DOHH2 (cell line): ENCODE data around the gene SLC37A1.

Experiments
- H3F3A ChIP-seq: fragments of 200-600 bp; sonication (generic), shearing (Covaris generic); 2 replicates; pipeline ENCODE4 v1.6.0; 2016; ENCODE audit warnings: antibody characterized with exemption, mild to moderate bottlenecking; ENCODE audit not compliant: control insufficient read depth, insufficient read depth
- H3K27ac ChIP-seq: fragments of 200-600 bp; sonication (generic); 2 replicates; pipeline ENCODE4 v1.5.1; 2014; ENCODE audit warnings: low read depth, mild to moderate bottlenecking, low read length, moderate library complexity
- H3K27me3 ChIP-seq: fragments of 200-600 bp; sonication (generic); 2 replicates; pipeline ENCODE4 v1.6.1; 2014; ENCODE audit warnings: mild to moderate bottlenecking, low read length, mixed read lengths; ENCODE audit not compliant: control insufficient read depth
- H3K36me3 ChIP-seq: fragments of 200-600 bp; sonication (generic); 2 replicates; pipeline ENCODE4 v1.6.1; 2014; ENCODE audit warnings: mild to moderate bottlenecking, low read length, moderate library complexity, mixed read lengths; ENCODE audit not compliant: control insufficient read depth
- H3K4me1 ChIP-seq: fragments of 200-600 bp; sonication (generic); 2 replicates; pipeline ENCODE4 v1.6.1; 2014; ENCODE audit warnings: mild to moderate bottlenecking, low read length, mixed read lengths; ENCODE audit not compliant: control insufficient read depth
- H3K4me2 ChIP-seq: fragments of 200-600 bp; sonication (generic); 2 replicates; pipeline ENCODE4 v1.6.0; 2014; ENCODE audit warnings: mild to moderate bottlenecking, low read length, moderate library complexity
- H3K4me3 ChIP-seq: fragments of 200-600 bp; sonication (generic); 2 replicates; pipeline ENCODE4 v1.5.1; 2014; ENCODE audit warnings: mild to moderate bottlenecking, low read length, mixed read lengths
- H3K79me2 ChIP-seq: fragments of 200-600 bp; sonication (generic); 2 replicates; pipeline ENCODE4 v1.6.1; 2014; ENCODE audit warnings: mild to moderate bottlenecking, low read length, mixed read lengths; ENCODE audit not compliant: control insufficient read depth
- H3K9me2 ChIP-seq: fragments of 200-600 bp; sonication (generic); replicated peaks from 2 replicates; pipeline ENCODE4 v1.6.1; 2014; ENCODE audit warnings: mild to moderate bottlenecking, low read length, mixed read lengths; ENCODE audit not compliant: control insufficient read depth
- H3K9me3 ChIP-seq: fragments of 200-600 bp; sonication (generic); 2 replicates; pipeline ENCODE4 v1.6.1; 2014; ENCODE audit warnings: antibody characterized with exemption, low read length, mixed read lengths; ENCODE audit not compliant: control insufficient read depth, insufficient read depth
- H4K20me1 ChIP-seq: fragments of 200-600 bp; sonication (generic); 2 replicates; pipeline ENCODE4 v1.6.0; 2014; ENCODE audit warnings: low read depth, mild to moderate bottlenecking, antibody characterized with exemption, low read length, moderate library complexity; ENCODE audit not compliant: control insufficient read depth, insufficient read depth
- CTCF ChIP-seq: fragments of 200-600 bp; sonication (generic); IDR thresholded peaks from one replicate; pipeline ENCODE4 v1.5.1; 2014; ENCODE audit warnings: antibody characterized with exemption, mild to moderate bottlenecking, low read depth, low read length; ENCODE audit not compliant: poor library complexity, severe bottlenecking
- EZH2phosphoT487 ChIP-seq: fragments of 200-600 bp; sonication (generic); IDR thresholded peaks from 2 replicates; pipeline ENCODE4 v1.6.1; 2017; ENCODE audit warnings: borderline replicate concordance, mild to moderate bottlenecking, antibody characterized with exemption, low read length, moderate library complexity, mixed read lengths

Gene SLC37A1

GRCh38 chr21:42540396-42540795 is 26.7 kb downstream of the SLC37A1 start:
- H3K9me2 ChIP-seq: no peaks in the 10 kb centered on the region
- H4K20me1 ChIP-seq: no peaks in the 10 kb centered on the region
- no peak overlapping the region for H3K4me2 ChIP-seq
- H3K27ac ChIP-seq: no peak overlapping the region
- H3K4me3 ChIP-seq: no peak overlapping the region
- peaks cover 42% of the 10 kb centered on the region for H3K4me1 ChIP-seq
- H3K36me3 ChIP-seq: peaks cover 36% of the 10 kb centered on the region
- H3K9me3 ChIP-seq: no peaks in the 10 kb centered on the region
- H3F3A ChIP-seq: peaks cover 28% of the 10 kb centered on the region
- H3K79me2 ChIP-seq: no peaks in the 10 kb centered on the region; the same call in 1 of the 2 replicates
- TF ChIP-seq EZH2phosphoT487: no peak
- no peak for TF ChIP-seq CTCF
- H3K27me3 ChIP-seq: no peaks in the 10 kb centered on the region

GRCh38 chr21:42541174-42541573 is 27.5 kb downstream of the SLC37A1 start:
- H3K4me2 ChIP-seq: no peak overlapping the region
- H3K27ac ChIP-seq: no peak overlapping the region
- no peaks in the 10 kb centered on the region for H3K9me2 ChIP-seq
- H3K27me3 ChIP-seq: no peaks in the 10 kb centered on the region
- H4K20me1 ChIP-seq: no peaks in the 10 kb centered on the region
- TF ChIP-seq CTCF (no peak), EZH2phosphoT487 (no peak)
- peaks cover 34% of the 10 kb centered on the region for H3K4me1 ChIP-seq
- H3K79me2 ChIP-seq: no peaks in the 10 kb centered on the region; the same call in 1 of the 2 replicates
- peaks cover 21% of the 10 kb centered on the region for H3F3A ChIP-seq
- no peak overlapping the region for H3K4me3 ChIP-seq
- no peaks in the 10 kb centered on the region for H3K9me3 ChIP-seq
- peaks cover 35% of the 10 kb centered on the region for H3K36me3 ChIP-seq

GRCh38 chr21:42541618-42542017 is 28.0 kb downstream of the SLC37A1 start:
- H3K79me2 ChIP-seq: no peaks in the 10 kb centered on the region; the same call in 1 of the 2 replicates
- no peaks in the 10 kb centered on the region for H4K20me1 ChIP-seq
- H3K36me3 ChIP-seq: peaks cover 32% of the 10 kb centered on the region
- no peaks in the 10 kb centered on the region for H3K9me2 ChIP-seq
- H3K27me3 ChIP-seq: no peaks in the 10 kb centered on the region
- H3K9me3 ChIP-seq: no peaks in the 10 kb centered on the region
- peaks cover 17% of the 10 kb centered on the region; the same call in 1 of the 2 replicates for H3F3A ChIP-seq
- H3K4me1 ChIP-seq: peaks cover 29% of the 10 kb centered on the region
- H3K4me3 ChIP-seq: no peak overlapping the region
- TF ChIP-seq EZH2phosphoT487: no peak
- TF ChIP-seq CTCF: no peak
- H3K4me2 ChIP-seq: no peak overlapping the region
- H3K27ac ChIP-seq: no peak overlapping the region

- Histone ChIP-seq H3K4me1 (peaks cover 24% of the 10 kb centered on the region), H3K27me3 (no peaks in the 10 kb centered on the region), H4K20me1 (no peaks in the 10 kb centered on the region), H3K4me2 (no peak overlapping the region), H3K4me3 (no peak overlapping the region), H3K36me3 (peaks cover 29% of the 10 kb centered on the region), H3K79me2 (no peaks in the 10 kb centered on the region), H3K9me2 (no peaks in the 10 kb centered on the region), H3K9me3 (no peaks in the 10 kb centered on the region), H3K27ac (no peak overlapping the region), H3F3A (peaks cover 14% of the 10 kb centered on the region; the same call in 1 of the 2 replicates)
- TF ChIP-seq CTCF: no peak
- no peak for TF ChIP-seq EZH2phosphoT487
These were observed 28.5 kb downstream of the SLC37A1 start for GRCh38 chr21:42542196-42542595.
